Measurements from ENCODE around the gene BCL11B.

The BCL11B gene

GRCh38 chr14:99177046-99177655 is 94.8 kb downstream of the BCL11B start:
- DNase-seq, result no peak

GRCh38 chr14:99176156-99176945 is 95.6 kb downstream of the BCL11B start:
- no peak for DNase-seq

- no peak for DNase-seq
Measured at GRCh38 chr14:99175331-99176155, 96.5 kb downstream of the BCL11B start.

- no peak for DNase-seq
Measured at GRCh38 chr14:99174770-99175319, 97.2 kb downstream of the BCL11B start.

GRCh38 chr14:99174081-99174769 is 97.8 kb downstream of the BCL11B start:
- DNase-seq, result no peak

- DNase-seq, result no peak
Measured at GRCh38 chr14:99173506-99173905, 98.5 kb downstream of the BCL11B start.

GRCh38 chr14:99173086-99173485 is 98.9 kb downstream of the BCL11B start:
- no peak for DNase-seq

- no peak for DNase-seq
Measured at GRCh38 chr14:99171396-99171795, 100.6 kb downstream of the BCL11B start.

GRCh38 chr14:99169776-99170356 is 102.1 kb downstream of the BCL11B start:
- DNase-seq, result no peak

GRCh38 chr14:99168330-99168729 is 103.7 kb downstream of the BCL11B start:
- DNase-seq, result no peak

GRCh38 chr14:99166506-99166905 is 105.5 kb downstream of the BCL11B start:
- DNase-seq, result no peak

- DNase-seq, result no peak
Measured at GRCh38 chr14:99164712-99165111, 107.3 kb downstream of the BCL11B start.

GRCh38 chr14:99163446-99163845 is 108.6 kb downstream of the BCL11B start:
- no peak for DNase-seq

- no peak for DNase-seq
Measured at GRCh38 chr14:99159341-99160340, 112.4 kb downstream of the BCL11B start.

GRCh38 chr14:99158646-99159165 is 113.3 kb downstream of the BCL11B start:
- DNase-seq, result no peak

GRCh38 chr14:99158150-99158549 is 113.8 kb downstream of the BCL11B start:
- no peak for DNase-seq

GRCh38 chr14:99157676-99158075 is 114.3 kb downstream of the BCL11B start:
- no peak for DNase-seq

- DNase-seq, result no peak
Measured at GRCh38 chr14:99157246-99157645, 114.8 kb downstream of the BCL11B start.

- DNase-seq, result no peak
Measured at GRCh38 chr14:99156814-99157213, 115.2 kb downstream of the BCL11B start.

- no peak for DNase-seq
Measured at GRCh38 chr14:99156090-99156425, 115.9 kb downstream of the BCL11B start.
